CD4-positive, alpha-beta T cell treated with Interleukin-6 at 100 ng/mL for 8 hours (primary cell): ENCODE data around the gene INAVA.
A peak's percentile ranks its signal among the peaks of the same experiment; 100 is the strongest.
"Not testable (repeated sequence)": the region's sequence is repeated elsewhere in the genome, so short reads cannot be mapped to it uniquely, and the experiment has no call there.

Experiments
- DNase-seq: peaks from one replicate; pipeline ENCODE4 v3.0.0-alpha.2; 2020; ENCODE audit warnings: mixed read lengths, low spot score

Gene INAVA

GRCh38 chr1:200899015-200899386 lies 4.3 kb downstream of the INAVA start:
- no peak for DNase-seq

- DNase-seq, result no peak
These were observed 4.8 kb downstream of the INAVA start for GRCh38 chr1:200899451-200899915.

GRCh38 chr1:200899954-200900867 lies 5.5 kb downstream of the INAVA start:
- DNase-seq, result no peak

GRCh38 chr1:200900877-200901276 lies 6.2 kb downstream of the INAVA start:
- no peak for DNase-seq

- no peak for DNase-seq
These were observed 6.7 kb downstream of the INAVA start for GRCh38 chr1:200901350-200901749.

- no peak for DNase-seq
These were observed 7.2 kb downstream of the INAVA start for GRCh38 chr1:200901796-200902444.

- no peak for DNase-seq
These were observed 9.1 kb downstream of the INAVA start for GRCh38 chr1:200903793-200904192.

- DNase-seq, result no peak
These were observed 10.1 kb downstream of the INAVA start for GRCh38 chr1:200904772-200905171.

- peak; percentile 63 for DNase-seq
These were observed 10.8 kb downstream of the INAVA start for GRCh38 chr1:200905411-200906052.

GRCh38 chr1:200906491-200906890 lies 11.8 kb downstream of the INAVA start:
- no peak for DNase-seq

- no peak for DNase-seq
These were observed 13.0 kb downstream of the INAVA start for GRCh38 chr1:200907611-200908097.

- DNase-seq, result no peak
These were observed 13.6 kb downstream of the INAVA start for GRCh38 chr1:200908191-200908868.

- DNase-seq, result no peak
These were observed 14.4 kb downstream of the INAVA start for GRCh38 chr1:200909071-200909470.

- no peak for DNase-seq
These were observed 15.1 kb downstream of the INAVA start for GRCh38 chr1:200909757-200910239.

- no peak for DNase-seq
These were observed 16.7 kb downstream of the INAVA start for GRCh38 chr1:200911361-200911760.

GRCh38 chr1:200911936-200912335 lies 17.2 kb downstream of the INAVA start:
- not testable (repeated sequence) for DNase-seq

- no peak for DNase-seq
These were observed 18.2 kb downstream of the INAVA start for GRCh38 chr1:200912737-200913407.

GRCh38 chr1:200916152-200916551 lies 21.5 kb downstream of the INAVA start:
- no peak for DNase-seq

GRCh38 chr1:200916681-200917080 lies 22.0 kb downstream of the INAVA start:
- no peak for DNase-seq

- DNase-seq, result no peak
These were observed 22.7 kb downstream of the INAVA start for GRCh38 chr1:200917291-200917817.

GRCh38 chr1:200918006-200918405 lies 23.3 kb downstream of the INAVA start:
- no peak for DNase-seq
